Gastroesophageal sphincter (tissue), 2 donors: ENCODE results near the gene SLC8A1.

ENCODE experiments used
- POLR2A ChIP-seq, 2 donors: fragments of 450-650 bp; IDR thresholded peaks; one replicate each; pipeline ENCODE4 v1.6.1; 2017; ENCODE audit warnings: antibody characterized with exemption in 2 of 2, mild to moderate bottlenecking in 2 of 2, moderate library complexity in 1 of 2
- POLR2AphosphoS5 ChIP-seq: sonication (generic); formaldehyde crosslinking; IDR thresholded peaks from one replicate; pipeline ENCODE4 v1.6.1; 2017; ENCODE audit warnings: antibody characterized with exemption

DNA sequence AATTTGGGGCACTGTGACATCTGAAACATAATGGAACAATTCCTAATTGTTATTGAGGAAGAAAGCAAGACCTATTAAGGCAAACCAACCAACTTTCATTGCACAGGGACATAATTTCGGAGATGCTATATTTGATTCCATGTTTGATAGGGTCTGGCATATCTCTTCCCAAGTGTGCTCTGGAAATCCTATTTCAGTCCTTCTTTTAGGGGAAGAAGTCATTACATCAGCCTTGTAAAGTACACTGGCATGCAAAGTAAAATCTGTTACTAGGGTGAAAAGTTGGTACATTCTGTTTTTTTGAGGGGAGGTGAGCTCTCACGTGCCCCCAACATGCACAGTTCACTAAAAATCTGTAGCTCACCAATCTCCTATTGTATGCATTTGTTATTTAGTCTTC lies 172.4 kb downstream of the SLC8A1 start:
- TF ChIP-seq POLR2A (IDR thresholded peaks at IDR 0.05), result no peak
- no peak for TF ChIP-seq POLR2AphosphoS5
